Vagina (tissue), 2 donors: ENCODE results near the gene PRRT4.

ENCODE experiments used
- POLR2A ChIP-seq, 2 donors: fragments of 450-650 bp; IDR thresholded peaks; one replicate each; pipeline ENCODE4 v1.6.1; 2017; ENCODE audit warnings: antibody characterized with exemption in 2 of 2, mild to moderate bottlenecking in 2 of 2, moderate library complexity in 2 of 2
- POLR2AphosphoS5 ChIP-seq, 2 donors: sonication (generic); formaldehyde crosslinking; IDR thresholded peaks; one replicate each; pipeline ENCODE4 v1.9.0; 2017; ENCODE audit warnings: antibody characterized with exemption in 2 of 2, mild to moderate bottlenecking in 2 of 2, low read depth in 1 of 2; ENCODE audit not compliant: insufficient read depth in 1 of 2
- TF ChIP-seq, protein P1 (sequence below), 3 experiments: fragments of 450-650 bp in 2 of 3; fragments of 200-600 bp in 1 of 3; sonication (generic) in 1 of 3; IDR thresholded peaks; one replicate each; pipeline ENCODE4 v1.5.1; 2017 to 2019; ENCODE audit warnings: antibody characterized with exemption in 3 of 3, mild to moderate bottlenecking in 2 of 3, moderate library complexity in 2 of 3

DNA sequence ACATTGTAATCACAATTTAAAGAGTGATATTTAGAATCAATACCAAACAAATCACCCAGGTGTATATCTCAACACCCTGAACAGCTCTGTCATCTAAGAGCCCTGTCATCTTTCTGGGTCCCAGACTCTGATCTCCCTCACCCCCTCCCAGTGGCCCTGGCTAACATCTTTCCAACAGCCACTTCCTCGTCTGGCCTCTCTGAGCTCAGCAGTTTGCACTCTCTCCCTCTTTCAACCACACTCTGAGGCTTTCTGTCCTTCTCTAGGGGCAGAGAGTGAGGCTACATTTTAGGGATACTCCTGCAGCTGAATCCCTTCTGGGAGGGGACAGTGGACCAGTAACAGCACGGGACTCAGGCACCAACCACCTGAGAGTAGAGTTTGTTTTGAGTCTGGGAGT lies 17.1 kb upstream of the PRRT4 start:
- TF ChIP-seq, protein P1, sequence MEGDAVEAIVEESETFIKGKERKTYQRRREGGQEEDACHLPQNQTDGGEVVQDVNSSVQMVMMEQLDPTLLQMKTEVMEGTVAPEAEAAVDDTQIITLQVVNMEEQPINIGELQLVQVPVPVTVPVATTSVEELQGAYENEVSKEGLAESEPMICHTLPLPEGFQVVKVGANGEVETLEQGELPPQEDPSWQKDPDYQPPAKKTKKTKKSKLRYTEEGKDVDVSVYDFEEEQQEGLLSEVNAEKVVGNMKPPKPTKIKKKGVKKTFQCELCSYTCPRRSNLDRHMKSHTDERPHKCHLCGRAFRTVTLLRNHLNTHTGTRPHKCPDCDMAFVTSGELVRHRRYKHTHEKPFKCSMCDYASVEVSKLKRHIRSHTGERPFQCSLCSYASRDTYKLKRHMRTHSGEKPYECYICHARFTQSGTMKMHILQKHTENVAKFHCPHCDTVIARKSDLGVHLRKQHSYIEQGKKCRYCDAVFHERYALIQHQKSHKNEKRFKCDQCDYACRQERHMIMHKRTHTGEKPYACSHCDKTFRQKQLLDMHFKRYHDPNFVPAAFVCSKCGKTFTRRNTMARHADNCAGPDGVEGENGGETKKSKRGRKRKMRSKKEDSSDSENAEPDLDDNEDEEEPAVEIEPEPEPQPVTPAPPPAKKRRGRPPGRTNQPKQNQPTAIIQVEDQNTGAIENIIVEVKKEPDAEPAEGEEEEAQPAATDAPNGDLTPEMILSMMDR (IDR thresholded peaks at IDR 0.05): no peak
- TF ChIP-seq POLR2A (IDR thresholded peaks at IDR 0.05) (no peak), POLR2AphosphoS5 (IDR thresholded peaks at IDR 0.05; ENCODE audit: insufficient read depth in 1 of 2, low read depth in 1 of 2) (no peak)
